ENCODE data around the gene TSPAN14. TPM values are rescaled to one million over a fixed set of nuclear protein-coding genes. Genes with fewer than 3 reads are reported as not detected.

The TSPAN14 gene
- total and polyA plus RNA-seq, 12 donors, result 16.9 to 57.2 (median 27.6) TPM

DNA sequence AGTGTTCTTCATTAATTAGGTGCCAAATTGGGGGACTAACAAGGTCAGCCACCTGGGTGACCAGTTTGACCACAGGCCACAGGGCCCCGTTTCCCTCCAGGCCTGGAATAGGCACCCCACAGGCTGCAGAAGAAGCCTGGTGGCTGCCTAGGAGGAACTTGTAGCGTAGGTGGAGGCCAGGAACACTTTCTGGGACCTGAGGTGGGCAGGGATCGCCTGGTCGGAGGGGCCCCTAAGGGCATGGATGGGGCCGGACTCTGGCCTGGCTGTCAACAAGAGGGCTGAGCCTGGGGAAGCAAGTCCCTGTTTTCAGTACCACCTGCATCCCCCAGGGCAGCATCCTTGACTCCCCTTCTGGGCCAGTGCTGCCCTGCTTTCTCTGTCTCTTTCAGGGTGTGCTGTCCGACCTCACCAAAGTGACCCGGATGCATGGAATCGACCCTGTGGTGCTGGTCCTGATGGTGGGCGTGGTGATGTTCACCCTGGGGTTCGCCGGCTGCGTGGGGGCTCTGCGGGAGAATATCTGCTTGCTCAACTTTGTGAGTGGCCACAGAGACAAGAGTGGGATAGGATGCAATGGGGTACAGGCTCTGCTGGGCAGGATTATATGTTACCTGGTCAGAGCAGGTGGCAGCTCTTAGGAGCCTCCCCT, 52.9 kb downstream of the TSPAN14 start:
- peaks cover 0 to 62% (median 5%) of the 10 kb centered on the region in 9 donors for H3K36me3 ChIP-seq
- peak overlapping the region in 9 of 10 donors; percentile 9 to 92 (median 79) for H3K27ac ChIP-seq
- H3K9me3 ChIP-seq, result no peaks in the 10 kb centered on the region
- DNase-seq, result no peak
- intact Hi-C loops (cut with DNase I), result loop anchor here in 6 of 10 donors (2.0 to 5.0 kb wide), 4 partner anchors 60 to 125 kb away; no protein-coding TSS in a partner anchor
- ATAC-seq, result no peak
- H3K4me3 ChIP-seq, result no peak overlapping the region
- peaks cover 28 to 97% (median 91%) of the 10 kb centered on the region in 9 donors for H3K4me1 ChIP-seq
- TF ChIP-seq CTCF (IDR thresholded peaks at IDR 0.05), result no peak
- H3K27me3 ChIP-seq, result no peaks in the 10 kb centered on the region
- WGBS, 2 donors, result 80 to 87% methylated on average over 13 of the region's 13 CpGs

- Histone ChIP-seq H3K9me3 (no peaks in the 10 kb centered on the region), H3K4me3 (peak overlapping the region in 1 of 10 donors; percentile 19), H3K36me3 (peaks cover 0 to 83% (median 26%) of the 10 kb centered on the region in 9 donors), H3K27me3 (no peaks in the 10 kb centered on the region), H3K4me1 (peaks cover 20 to 82% (median 73%) of the 10 kb centered on the region in 9 donors), H3K27ac (peak overlapping the region; percentile 63 to 87 (median 76))
- TF ChIP-seq CTCF (IDR thresholded peaks at IDR 0.05), result no peak
- intact Hi-C loops (cut with DNase I), result loop anchor here in 5 of 10 donors (5.0 kb wide), 3 partner anchors 62 to 127 kb away; no protein-coding TSS in a partner anchor
- DNase-seq, result no peak
- no peak for ATAC-seq
- WGBS, 2 donors, result 77 to 83% methylated on average over 8 of the region's 8 CpGs
These were observed 54.9 kb downstream of the TSPAN14 start for GRCh38 chr10:80509108-80509402.

GRCh38 chr10:80509403-80510161, 55.5 kb downstream of the TSPAN14 start:
- peak; percentile 53 to 86 (median 76) for ATAC-seq
- intact Hi-C loops (cut with DNase I), result loop anchor here in 6 of 10 donors (5.0 kb wide), 4 partner anchors 62 to 367 kb away; no protein-coding TSS in a partner anchor
- Histone ChIP-seq H3K27ac (peak overlapping the region; percentile 63 to 87 (median 76)), H3K4me3 (peak overlapping the region in 1 of 10 donors; percentile 19), H3K36me3 (peaks cover 0 to 88% (median 32%) of the 10 kb centered on the region in 9 donors), H3K27me3 (no peaks in the 10 kb centered on the region), H3K4me1 (peaks cover 20 to 76% (median 67%) of the 10 kb centered on the region in 9 donors), H3K9me3 (no peaks in the 10 kb centered on the region)
- WGBS, 2 donors, result 41 to 58% methylated on average over 18 of the region's 18 CpGs
- no peak for TF ChIP-seq CTCF (IDR thresholded peaks at IDR 0.05)
- peak in 1 of 2 donors; percentile 73 for DNase-seq

GRCh38 chr10:80512031-80512526, 58.0 kb downstream of the TSPAN14 start:
- H3K36me3 ChIP-seq, result peaks cover 0 to 96% (median 44%) of the 10 kb centered on the region in 9 donors
- no peak for ATAC-seq
- H3K27ac ChIP-seq, result peak overlapping the region in 4 of 10 donors; percentile 20 to 45 (median 34)
- no peak for DNase-seq
- H3K4me1 ChIP-seq, result peaks cover 8 to 65% (median 50%) of the 10 kb centered on the region in 9 donors
- TF ChIP-seq CTCF (IDR thresholded peaks at IDR 0.05), result no peak
- H3K9me3 ChIP-seq, result no peaks in the 10 kb centered on the region
- WGBS, 2 donors, result 84 to 92% methylated on average over 10 of the region's 10 CpGs
- H3K27me3 ChIP-seq, result no peaks in the 10 kb centered on the region
- no peak overlapping the region for H3K4me3 ChIP-seq
- intact Hi-C loops (cut with DNase I), result loop anchor here in 1 of 10 donors (5.0 kb wide), 1 partner anchor 370 kb away; no protein-coding TSS in a partner anchor

Measured in heart right ventricle (tissue), 16 donors.